Kidney glomerular epithelial cell (primary cell): ENCODE measurements around the gene CHRFAM7A.
"Not testable (repeated sequence)": the region's sequence is repeated elsewhere in the genome, so short reads cannot be mapped to it uniquely, and the experiment has no call there.

Experiments
- DNase-seq: peaks from one replicate; lab custom pipeline; 2025; lab: John Stamatoyannopoulos, UW

Gene CHRFAM7A

DNA sequence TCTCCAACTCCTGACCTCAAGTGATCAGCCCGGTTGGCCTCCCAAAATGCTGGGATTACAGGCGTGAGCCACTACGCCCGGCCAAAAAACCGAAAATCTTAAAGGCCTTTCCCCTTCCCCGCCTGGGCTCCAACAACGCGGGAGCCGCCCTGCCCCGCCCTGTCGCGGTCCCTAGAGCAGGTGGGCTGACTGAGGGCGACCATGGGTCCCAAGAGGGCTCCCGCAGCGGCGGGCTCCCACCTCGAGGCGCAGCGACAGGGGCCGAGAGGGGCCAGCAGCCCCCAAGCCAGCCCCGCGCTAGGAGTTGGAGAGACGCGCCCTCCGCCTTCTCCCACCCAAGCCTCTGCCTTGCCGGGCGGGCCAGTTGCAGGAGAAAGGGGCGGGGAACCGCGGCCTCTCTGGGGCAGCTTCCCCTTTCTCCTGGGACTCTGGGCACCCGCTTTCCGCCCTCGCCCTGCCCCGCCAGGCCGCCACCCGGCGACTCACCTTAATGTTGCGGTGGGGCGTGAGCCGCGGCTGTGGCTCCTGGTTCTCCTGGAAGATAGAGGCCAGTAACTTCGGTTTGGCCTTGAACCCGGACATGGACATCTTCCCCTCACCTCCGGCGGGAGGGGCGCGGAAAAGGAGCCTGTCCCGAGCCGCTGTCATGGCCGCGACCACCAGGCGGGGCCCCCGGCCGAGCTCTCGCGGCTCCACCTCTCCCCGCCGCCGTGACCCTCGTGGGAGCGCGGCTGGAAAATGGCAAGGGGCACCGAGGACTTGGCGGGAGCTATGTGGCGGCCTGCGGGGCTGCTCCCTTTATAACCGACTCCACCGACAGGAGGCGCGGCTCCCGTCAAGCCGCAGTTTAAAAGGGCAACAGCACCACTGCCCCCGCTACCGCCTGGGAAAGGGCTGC is at the start of gene CHRFAM7A:
CHRFAM7A (minus strand) TSS at position 775 of the 898 bp plus-strand sequence. CDS start 10,189 bp downstream, outside the sequence.
- DNase-seq = not testable (repeated sequence)

DNA sequence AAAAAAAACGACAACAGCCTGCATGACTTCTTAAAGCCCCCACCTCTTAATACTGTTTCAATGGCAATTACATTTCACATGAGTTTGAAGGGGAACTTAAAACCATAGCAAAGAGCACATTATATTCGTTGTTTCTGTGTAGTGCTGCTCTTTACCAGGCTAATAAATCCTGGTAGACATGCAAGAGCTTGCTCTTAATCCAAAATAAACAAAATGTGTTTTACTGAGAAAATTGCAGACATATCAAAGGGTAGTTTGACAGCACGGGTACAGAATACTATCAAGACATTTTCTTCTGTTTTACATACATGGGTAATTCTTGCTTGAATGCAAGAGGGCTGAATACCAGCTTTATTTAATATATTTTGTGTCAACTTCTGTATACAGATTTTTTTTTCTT is 45.0 kb upstream of the CHRFAM7A start:
- not testable (repeated sequence) for DNase-seq

GRCh38 chr15:30435878-30436277 is 42.5 kb upstream of the CHRFAM7A start:
- not testable (repeated sequence) for DNase-seq

DNA sequence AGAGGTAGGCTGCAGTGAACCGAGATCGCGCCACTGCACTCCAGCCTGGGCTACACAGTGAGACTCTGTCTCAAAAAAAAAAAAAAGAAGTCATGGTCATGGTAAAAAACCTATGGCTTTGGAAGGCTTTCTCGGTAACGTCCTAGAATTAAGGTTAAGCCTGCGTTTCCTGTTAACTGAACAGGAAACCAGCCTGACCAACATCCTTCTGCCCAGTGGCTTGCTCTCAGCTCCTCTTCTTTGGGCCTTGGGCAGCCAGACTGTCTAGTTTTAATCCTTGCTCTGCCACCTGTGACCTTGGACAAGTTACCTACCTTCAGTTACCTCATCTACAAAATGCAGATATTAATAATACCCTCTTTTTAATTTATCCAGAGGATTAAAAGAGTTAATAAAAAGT is 27.4 kb upstream of the CHRFAM7A start:
- not testable (repeated sequence) for DNase-seq

GRCh38 chr15:30414160-30414559 is 20.8 kb upstream of the CHRFAM7A start, which contains the start of gene GOLGA8R:
Gene GOLGA8R (minus strand): TSS chr15:30414260. CDS start chr15:30414162, 98 bp downstream.
- not testable (repeated sequence) for DNase-seq

- not testable (repeated sequence) for DNase-seq
Observed at GRCh38 chr15:30407636-30408035, 14.3 kb upstream of the CHRFAM7A start.

- DNase-seq = not testable (repeated sequence)
Observed at GRCh38 chr15:30398988-30399387, 5.6 kb upstream of the CHRFAM7A start.

- DNase-seq = not testable (repeated sequence)
Observed at GRCh38 chr15:30393664-30393991, 288 bp upstream of the CHRFAM7A start.

DNA sequence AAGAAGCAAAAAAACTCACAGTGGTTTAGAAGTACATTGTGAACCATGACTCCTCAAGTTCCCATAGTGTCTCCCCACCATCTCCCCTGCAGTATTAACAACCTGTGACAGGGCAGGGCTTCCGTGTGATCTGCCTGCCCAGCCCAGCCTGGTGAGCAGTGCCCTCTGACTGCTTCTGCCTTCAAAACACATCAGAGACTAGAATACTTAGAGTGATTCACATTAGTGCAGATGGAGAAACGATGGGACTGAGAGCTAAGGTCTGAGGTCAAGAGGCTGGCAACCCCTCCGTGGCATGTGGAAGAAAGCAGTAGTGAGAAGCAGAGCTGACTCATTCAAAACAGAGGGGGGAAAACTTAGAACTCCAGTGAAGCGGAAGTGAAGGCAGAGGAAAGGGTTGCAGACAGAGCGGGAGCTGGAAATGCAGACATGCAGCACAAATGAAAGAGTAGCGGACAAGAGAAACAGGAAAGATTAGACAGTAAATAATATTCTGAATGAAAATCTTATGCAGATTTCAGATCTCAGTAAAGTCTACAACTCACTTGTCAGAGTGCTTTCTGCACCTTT is 6.9 kb downstream of the CHRFAM7A start:
- not testable (repeated sequence) for DNase-seq

GRCh38 chr15:30377082-30377413 is 16.3 kb downstream of the CHRFAM7A start:
- DNase-seq = not testable (repeated sequence)

GRCh38 chr15:30376375-30377081 is 16.8 kb downstream of the CHRFAM7A start:
- DNase-seq = not testable (repeated sequence)

- not testable (repeated sequence) for DNase-seq
Observed at GRCh38 chr15:30375872-30376271, 17.5 kb downstream of the CHRFAM7A start.

GRCh38 chr15:30374862-30375261 is 18.5 kb downstream of the CHRFAM7A start:
- DNase-seq = not testable (repeated sequence)

DNA sequence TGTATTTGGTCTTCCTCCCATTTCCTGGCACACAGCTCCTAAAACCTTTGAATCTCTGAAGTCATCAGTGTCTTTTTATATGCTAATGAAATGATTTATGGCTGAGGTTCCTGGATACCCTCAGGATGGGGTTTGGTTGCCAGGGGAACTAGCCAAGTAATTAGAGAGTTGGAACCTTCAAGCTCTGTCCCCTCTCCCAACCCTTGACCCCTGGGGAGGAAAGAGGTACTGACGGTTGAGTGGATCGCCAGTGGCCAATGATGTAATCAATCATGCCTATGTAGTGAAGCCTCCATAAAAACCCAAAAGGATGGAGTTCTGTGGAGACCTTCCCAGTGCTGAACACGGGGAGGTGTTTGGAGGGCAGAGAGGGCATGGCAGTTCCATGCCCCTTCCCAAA is 25.1 kb downstream of the CHRFAM7A start:
- not testable (repeated sequence) for DNase-seq

DNA sequence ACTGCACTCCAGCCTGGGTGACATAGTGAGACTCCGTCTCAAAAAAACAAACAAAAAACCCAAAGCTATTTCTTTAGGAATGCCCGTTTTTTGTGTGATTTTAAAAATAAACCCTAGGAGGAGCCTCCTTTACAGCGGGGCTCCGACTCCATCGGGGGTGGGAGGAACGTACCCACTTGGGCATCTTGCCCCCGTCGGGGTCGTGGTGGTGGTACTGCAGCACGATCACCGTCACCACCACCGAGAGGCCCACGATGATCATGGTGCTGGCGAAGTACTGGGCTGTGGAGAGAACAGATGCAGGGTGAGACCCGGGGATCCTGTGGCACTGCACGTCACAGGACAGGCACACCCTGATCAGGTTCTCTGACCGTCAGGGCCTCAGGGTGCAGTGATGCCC is 26.1 kb downstream of the CHRFAM7A start:
- DNase-seq = not testable (repeated sequence)

- not testable (repeated sequence) for DNase-seq
Observed at GRCh38 chr15:30361404-30361803, 31.9 kb downstream of the CHRFAM7A start.

- not testable (repeated sequence) for DNase-seq
Observed at GRCh38 chr15:30360990-30361389, 32.4 kb downstream of the CHRFAM7A start.

GRCh38 chr15:30355043-30355442 is 38.3 kb downstream of the CHRFAM7A start:
- DNase-seq = not testable (repeated sequence)

GRCh38 chr15:30349803-30350202 is 43.5 kb downstream of the CHRFAM7A start:
- not testable (repeated sequence) for DNase-seq

- not testable (repeated sequence) for DNase-seq
Observed at GRCh38 chr15:30336584-30336983, 56.8 kb downstream of the CHRFAM7A start.

DNA sequence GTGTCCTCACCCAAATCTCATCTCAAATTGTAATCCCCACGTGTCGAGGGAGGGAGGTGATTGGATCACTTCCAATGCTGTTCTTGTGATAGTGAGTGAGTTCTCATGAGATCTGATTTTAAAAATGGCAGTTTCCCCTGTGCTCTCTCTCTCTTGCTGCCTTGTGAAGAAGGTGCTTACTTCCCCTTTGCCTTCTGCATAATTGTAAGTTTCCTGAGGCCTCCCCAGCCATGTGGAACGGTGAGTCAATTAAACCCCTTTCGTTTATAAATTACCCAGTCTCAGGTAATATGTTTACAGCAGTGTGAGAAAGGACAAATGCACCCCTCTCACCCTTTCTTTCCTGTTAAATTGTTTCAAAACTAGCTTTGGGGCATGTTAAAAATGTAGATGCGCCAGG is 59.2 kb downstream of the CHRFAM7A start:
- DNase-seq = not testable (repeated sequence)

- not testable (repeated sequence) for DNase-seq
Observed at GRCh38 chr15:30326145-30326544, 67.2 kb downstream of the CHRFAM7A start.
